GM12801 (cell line): ENCODE measurements around the gene MTCH1.

Experiments used
- CTCF ChIP-seq: IDR thresholded peaks from one replicate; pipeline ENCODE4 v1.5.1; 2011; ENCODE audit warnings: control low read depth; ENCODE audit not compliant: insufficient read length; ENCODE audit errors: extremely low read depth

The MTCH1 gene

GRCh38 chr6:36946526-36946925 lies 39.5 kb downstream of the MTCH1 start:
- TF ChIP-seq CTCF: no peak

GRCh38 chr6:36945301-36945700 lies 40.7 kb downstream of the MTCH1 start:
- no peak for TF ChIP-seq CTCF

GRCh38 chr6:36944650-36945049 lies 41.3 kb downstream of the MTCH1 start:
- no peak for TF ChIP-seq CTCF

- no peak for TF ChIP-seq CTCF
Measured at GRCh38 chr6:36940027-36940426, 46.0 kb downstream of the MTCH1 start.

GRCh38 chr6:36938536-36938935 lies 47.5 kb downstream of the MTCH1 start:
- no peak for TF ChIP-seq CTCF

GRCh38 chr6:36937896-36938295 lies 48.1 kb downstream of the MTCH1 start:
- TF ChIP-seq CTCF: no peak

- TF ChIP-seq CTCF: no peak
Measured at GRCh38 chr6:36936824-36937223, 49.2 kb downstream of the MTCH1 start.

GRCh38 chr6:36934901-36935300 lies 51.1 kb downstream of the MTCH1 start:
- TF ChIP-seq CTCF: no peak
